ENCODE results near the gene BIRC6. TPM values are rescaled to one million over a fixed set of nuclear protein-coding genes. Genes with fewer than 3 reads are reported as not detected.

BIRC6 gene
- total RNA-seq, 1 donor from 2014 or later, result 114 TPM

DNA sequence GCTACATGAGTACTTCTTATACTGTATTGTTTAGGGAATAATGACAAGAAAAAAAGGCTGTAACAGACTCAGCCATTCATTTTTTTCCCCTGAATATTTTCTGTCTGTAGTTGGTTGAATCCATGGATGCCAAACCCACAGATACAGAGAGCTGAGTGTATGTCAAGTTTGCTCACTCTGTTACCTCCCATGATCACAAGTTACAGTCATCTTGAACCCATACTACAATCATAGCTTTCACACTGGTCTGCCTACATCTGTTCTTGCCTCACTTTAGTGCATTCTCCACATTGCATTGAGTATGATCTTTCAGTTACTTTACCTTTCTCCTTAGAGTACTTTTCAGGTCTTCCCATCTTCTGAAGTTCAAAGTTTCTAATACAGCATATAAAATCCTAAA is 94.0 kb downstream of the BIRC6 start:
- intact Hi-C loops (cut with micrococcal nuclease), result no loop called here

DNA sequence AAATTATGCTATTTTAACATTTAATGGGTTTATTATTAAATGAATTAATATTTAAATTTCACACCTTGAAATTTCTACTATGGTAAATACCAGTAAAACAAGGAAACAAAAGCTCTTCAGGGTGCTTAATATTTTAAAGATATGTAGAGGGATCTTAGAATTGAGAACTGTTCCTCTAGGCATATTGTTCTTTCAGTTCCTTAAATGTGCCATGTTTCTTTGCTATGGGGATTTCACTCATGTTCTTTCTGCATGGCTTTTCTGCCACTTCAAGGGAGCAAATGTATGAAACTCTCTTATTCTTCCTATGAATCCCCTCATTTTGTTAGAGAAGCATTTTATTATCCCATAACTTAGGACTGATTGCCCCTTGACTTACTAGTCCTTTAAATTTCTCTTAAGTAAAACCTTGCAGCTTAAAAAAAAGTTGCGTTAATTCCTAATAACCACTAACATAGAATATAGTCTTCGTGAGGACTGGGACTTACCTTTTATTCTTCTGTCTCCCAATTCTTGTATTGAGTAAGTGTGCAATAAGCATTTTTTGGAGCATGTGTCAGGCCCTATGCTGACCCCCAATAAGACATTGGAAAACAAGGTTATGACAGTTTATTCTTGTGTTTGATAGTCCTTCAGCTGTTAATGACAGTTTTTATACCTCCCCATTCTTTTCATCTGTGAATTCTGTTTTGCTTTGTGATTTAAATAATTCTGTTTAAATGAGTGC is 95.7 kb downstream of the BIRC6 start:
- intact Hi-C loops (cut with micrococcal nuclease), result no loop called here

DNA sequence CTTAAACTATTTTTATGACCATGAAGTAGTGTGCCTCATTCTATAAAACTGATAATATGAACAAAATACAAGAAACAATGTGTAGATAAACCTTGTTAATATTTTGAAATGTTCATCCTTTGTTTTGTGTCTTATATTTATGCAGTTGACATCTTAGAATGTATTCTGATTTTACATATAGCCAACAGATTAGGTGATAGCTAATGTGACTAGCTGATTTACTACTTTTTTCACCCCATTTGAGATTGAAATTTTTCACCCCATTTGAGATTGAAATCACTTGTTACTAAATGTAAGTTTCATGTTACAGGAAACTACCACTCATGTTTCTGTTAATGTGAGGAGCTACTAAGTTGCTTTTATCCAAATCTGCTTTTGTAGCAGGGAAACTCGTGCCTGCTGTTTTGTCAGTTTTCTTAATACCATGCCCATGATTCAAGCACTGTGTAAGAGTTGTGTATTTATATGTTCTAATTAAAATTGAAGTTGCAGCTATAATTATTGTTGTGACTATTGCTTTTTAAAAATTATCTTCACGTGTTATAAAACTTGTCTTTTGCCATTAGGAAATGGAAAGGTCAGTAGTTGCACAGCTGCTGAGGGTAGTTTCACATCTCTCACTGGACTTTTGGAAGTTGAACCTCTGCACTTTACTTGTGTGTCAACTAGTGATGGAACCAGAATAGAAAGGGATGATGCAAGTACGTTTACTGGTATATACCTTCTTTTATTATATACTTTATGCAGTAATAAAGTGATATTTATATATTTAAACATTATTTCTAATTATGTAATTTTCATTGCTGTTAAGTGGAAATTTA is 96.6 kb downstream of the BIRC6 start:
- intact Hi-C loops (cut with micrococcal nuclease), result no loop called here

DNA sequence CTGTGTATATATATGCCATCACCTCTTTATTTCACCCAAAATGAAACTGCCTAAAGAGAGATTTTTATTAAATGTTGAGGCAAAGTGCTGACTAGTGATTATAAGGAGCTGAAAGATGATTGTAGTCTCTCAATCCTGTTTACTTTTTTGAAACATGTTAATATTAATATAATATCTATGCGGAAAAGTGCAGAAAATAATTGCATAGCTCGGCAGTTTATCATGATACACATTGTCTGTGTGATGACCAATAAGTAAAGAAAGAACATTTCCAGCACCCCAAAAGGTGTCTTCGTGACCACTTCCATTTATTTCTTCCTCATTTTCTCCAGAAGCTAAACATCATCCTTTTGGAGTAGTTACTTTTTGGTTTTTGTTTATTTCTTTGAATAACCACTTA is 99.0 kb downstream of the BIRC6 start:
- intact Hi-C loops (cut with micrococcal nuclease), result no loop called here

DNA sequence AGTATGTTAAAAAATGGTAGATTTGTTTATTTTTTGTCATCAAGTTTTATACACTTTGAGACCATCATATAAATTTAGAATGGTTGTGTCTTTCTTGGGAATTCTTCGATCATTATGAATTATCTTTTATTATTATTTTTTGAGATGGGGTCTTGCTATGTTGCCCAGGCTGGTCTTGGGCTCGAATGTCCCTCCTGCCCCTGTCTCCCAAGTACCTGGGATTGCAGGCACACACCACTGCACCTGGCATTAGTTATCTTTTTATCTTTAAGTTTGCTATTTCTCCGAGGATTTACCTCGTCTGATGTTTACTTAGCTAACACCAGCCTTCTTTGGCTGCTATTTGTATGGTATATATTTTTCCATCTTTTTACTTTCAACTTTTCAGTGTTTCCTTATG is 100.0 kb downstream of the BIRC6 start:
- intact Hi-C loops (cut with micrococcal nuclease), result no loop called here

DNA sequence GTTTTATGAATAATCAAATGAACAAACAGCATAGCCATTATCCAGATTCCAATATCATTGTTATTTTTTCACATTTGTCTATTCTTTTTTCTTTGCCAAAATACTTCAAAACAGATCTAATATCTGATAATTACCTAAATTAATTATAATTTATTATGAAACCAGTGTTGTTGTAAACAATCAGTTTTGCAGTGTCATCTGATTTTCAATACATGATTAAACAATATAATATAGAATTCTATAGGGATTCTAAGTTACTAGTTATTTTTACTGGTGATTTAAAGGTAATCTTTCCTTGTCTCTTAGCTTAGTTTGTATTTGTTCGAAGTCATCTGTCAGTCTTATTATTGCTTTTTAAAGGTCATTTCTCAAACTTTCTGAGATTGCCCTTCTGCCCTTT is 101.0 kb downstream of the BIRC6 start:
- intact Hi-C loops (cut with micrococcal nuclease), result no loop called here

DNA sequence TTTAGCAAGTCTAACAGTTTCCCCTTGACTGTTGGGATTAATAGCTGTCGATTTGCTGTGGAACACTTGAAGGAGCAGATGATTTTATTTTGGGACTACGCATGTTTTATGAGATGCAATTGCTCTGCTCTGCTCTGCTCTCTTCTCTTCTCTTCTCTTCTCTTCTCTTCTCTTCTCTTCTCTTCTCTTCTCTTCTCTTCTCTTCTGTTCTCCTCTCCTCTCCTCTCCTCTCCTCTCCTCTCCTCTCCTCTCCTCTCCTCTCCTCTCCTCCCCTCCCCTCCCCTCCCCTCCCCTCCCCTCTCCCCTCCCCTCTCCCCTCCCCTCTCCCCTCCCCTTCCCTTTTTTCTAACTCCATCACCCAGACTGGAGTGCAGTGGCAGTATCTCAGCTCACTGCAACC is 104.0 kb downstream of the BIRC6 start:
- intact Hi-C loops (cut with micrococcal nuclease), result loop anchor here (5.0 kb wide), 1 partner anchor 71 kb away; no protein-coding TSS in a partner anchor

DNA sequence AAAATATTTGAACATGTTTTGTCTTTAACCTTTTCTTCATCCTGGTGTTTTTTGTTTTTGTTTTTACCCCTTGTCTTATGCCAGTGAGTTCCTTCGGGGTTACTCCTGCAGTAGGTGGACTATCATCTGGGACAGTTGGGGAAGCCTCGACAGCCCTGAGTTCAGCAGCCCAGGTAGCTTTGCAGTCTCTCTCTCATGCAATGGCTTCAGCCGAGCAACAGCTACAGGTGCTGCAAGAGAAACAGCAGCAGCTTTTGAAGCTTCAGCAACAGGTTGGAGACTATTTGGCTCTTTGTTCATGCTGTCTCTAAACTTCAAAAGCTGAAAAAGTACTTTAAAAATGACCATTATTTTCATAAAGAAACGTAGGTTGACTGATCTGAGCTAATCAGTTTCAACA is 106.3 kb downstream of the BIRC6 start:
- intact Hi-C loops (cut with micrococcal nuclease), result loop anchor here (5.0 kb wide), 1 partner anchor 69 kb away; no protein-coding TSS in a partner anchor

DNA sequence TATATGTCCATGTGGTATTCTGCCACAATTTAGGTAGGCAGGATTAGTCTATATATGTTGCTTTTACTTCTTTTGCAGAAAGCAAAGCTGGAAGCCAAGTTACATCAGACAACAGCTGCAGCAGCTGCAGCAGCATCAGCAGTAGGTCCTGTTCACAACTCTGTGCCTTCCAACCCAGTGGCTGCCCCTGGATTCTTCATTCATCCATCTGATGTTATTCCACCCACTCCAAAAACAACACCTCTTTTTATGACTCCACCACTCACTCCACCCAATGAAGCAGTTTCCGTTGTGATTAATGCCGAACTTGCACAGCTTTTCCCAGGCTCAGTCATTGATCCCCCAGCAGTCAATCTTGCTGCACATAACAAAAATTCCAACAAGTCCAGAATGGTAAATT is 107.6 kb downstream of the BIRC6 start:
- intact Hi-C loops (cut with micrococcal nuclease), result loop anchor here (5.0 kb wide), 1 partner anchor 68 kb away; no protein-coding TSS in a partner anchor

DNA sequence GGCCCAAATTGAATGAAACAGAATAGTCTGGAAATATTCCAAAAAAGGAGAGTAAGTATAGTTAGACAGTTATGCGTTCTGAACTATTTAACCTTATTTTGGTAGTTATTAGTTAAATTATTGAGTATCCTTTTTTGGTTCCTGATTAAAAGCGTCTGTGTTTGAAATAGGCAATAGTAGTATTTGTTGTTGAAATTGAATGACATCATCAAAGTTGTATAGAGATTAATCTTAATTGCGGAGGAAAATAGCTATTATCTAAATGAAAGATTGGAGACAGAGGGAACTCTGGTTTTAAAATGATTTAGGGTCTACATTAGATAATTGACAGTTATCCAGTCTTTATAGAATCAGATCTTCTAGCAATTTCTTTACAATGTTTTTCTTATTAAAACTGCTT is 115.8 kb downstream of the BIRC6 start:
- intact Hi-C loops (cut with micrococcal nuclease), result no loop called here

DNA sequence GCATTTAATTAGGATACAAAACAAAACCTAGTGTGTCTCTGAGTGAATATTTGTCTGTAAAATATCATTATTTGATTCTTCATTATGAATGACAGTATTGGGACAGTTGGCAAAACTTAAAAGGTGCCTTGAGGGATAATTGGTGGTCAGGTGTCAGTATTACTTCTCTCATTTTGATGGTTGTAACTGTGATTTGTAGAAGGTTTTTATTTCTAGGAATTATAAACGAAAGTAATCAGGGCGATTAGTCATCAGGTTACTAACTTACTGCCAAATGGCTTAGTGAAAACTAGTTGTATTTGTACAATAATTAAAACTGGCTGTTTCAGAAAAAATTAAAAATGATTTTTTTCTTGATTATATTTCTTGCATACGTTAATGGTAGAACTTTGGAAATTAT is 117.6 kb downstream of the BIRC6 start:
- intact Hi-C loops (cut with micrococcal nuclease), result no loop called here

DNA sequence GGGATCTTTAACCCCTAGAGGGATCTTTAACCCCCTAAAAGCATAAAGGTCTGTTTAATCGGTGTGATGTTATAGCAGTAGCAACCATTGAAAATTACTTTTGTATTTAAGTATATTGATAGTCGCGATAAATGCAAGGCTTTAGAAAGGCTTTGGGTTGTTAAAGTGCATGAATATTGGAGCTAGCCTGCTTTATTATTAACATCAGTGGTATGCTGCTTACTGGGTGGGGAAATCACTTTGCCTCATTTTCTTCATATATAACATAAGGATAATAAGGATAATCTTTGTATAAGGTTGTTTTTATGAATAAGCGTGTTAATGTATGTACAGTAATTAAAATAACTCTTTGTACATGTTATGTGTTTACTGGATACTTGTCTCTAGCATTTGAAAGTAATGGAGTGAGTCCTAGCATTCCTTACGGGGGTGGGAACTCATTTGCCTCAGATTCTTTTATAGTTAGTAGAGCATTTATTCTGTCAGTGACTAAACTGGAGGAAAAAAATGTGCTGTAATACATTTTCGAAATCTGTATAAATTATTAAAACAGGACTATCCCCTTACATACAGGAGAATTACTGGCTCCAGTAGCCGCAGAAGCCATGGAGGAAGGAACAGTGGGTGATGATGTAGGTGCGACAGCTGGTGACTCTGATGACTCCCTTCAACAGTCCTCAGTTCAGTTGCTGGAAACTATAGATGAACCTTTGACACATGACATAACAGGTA is 122.2 kb downstream of the BIRC6 start:
- intact Hi-C loops (cut with micrococcal nuclease), result no loop called here

DNA sequence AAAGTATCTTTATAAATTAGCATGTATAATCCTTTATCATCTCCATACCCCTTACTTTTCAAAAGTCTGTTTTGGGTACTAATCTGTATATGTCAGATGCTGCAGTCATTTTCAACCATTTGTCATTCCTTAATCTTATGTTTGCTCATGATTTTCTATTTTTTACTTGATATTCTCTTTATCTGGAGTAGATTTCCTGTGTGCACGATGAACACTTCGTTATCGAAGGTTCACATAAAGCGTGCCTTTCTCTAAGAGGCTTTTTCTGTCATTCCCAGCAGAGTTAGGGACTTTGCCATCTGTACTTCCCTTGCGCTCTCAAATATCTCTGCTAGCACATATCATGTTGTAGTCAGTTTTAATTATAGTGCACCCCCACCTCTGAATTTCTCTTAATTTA is 123.2 kb downstream of the BIRC6 start:
- intact Hi-C loops (cut with micrococcal nuclease), result no loop called here

DNA sequence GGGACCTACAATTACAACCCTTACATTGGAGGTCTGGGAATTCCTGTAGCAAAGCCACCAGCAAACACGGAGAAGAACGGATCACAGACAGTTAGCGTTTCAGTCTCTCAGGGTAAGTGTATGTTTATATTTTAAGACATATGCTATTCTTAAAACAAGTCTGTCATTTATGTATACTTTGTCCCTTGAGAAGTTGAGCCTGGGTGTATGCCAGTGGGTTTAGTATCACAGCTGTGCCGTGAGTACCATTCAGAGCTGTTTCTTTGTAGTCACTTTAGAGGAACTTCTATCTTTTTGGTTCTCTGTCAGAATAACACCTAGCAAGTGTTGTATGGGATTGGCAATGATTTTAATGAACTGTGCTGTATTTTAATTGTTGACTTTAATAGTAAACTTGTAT is 125.6 kb downstream of the BIRC6 start:
- intact Hi-C loops (cut with micrococcal nuclease), result no loop called here

DNA sequence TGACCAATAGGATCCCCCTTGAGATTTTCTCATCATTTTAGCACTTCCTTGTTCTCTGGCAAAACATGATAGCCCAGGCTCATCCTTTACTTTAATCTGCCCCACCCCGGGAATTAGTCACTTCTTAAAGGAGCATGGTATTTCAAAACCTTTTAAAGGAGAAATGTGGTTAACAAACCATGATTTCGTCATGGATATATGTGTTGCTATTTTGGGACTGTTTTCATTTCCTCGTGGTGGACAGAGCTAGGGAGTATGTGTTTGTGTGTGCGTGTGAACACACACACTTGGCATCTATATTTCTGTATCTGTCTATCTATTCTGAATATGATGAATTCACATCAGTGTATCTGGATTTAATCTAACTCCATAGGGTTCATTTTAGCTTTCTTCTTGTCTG is 128.1 kb downstream of the BIRC6 start:
- intact Hi-C loops (cut with micrococcal nuclease), result no loop called here

DNA sequence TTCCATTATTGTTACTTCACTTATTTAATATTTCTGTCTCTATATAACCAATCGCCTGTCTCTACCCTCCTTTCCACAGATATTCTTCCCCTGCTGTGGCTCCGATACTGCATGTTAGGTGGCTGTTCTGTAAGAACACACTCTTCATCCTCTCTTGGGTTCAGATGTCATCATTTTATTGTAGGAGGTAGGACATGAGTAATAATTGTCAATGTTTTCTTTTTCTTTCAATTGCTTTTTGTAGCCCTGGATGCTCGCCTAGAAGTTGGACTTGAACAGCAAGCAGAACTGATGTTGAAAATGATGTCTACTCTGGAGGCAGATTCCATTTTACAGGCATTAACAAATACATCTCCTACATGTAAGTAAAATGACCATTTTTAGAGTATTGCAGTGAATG is 128.6 kb downstream of the BIRC6 start:
- intact Hi-C loops (cut with micrococcal nuclease), result no loop called here

DNA sequence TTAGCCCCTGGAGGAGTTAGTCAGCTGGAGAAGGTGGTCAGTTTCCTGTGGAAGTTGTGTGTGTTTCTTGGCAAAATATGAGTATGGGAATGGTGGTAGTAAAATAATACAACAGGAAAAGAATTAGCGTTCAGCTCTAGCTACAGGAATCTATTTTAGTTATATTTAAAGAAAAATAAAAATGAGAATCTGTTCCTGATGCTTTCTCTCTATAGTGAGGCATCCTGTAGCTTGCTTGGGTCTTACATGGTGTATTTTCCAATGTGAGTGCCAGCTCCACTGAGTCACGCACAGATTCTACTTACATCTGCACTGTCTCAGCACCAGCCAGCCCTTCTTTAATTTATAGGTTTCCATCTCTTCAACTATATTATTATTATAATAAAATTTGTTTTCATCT is 132.2 kb downstream of the BIRC6 start:
- intact Hi-C loops (cut with micrococcal nuclease), result no loop called here

DNA sequence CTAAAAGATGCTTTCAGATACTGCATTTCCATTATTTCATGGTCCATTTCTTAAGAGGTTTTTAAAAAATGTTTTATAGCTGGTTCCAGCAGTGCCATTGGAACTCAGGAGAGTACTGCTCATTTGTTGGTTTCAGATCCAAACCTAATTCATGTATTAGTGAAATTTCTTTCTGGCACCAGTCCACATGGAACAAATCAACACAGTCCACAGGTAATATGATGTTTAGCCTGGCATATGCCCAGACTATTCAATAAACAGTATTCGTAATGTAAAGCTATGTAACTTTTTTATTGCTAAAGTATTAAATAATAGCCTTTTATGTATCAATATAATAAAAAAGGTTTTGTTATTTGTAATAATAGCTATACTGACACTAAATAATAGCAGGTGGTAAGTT is 134.5 kb downstream of the BIRC6 start:
- intact Hi-C loops (cut with micrococcal nuclease), result no loop called here

DNA sequence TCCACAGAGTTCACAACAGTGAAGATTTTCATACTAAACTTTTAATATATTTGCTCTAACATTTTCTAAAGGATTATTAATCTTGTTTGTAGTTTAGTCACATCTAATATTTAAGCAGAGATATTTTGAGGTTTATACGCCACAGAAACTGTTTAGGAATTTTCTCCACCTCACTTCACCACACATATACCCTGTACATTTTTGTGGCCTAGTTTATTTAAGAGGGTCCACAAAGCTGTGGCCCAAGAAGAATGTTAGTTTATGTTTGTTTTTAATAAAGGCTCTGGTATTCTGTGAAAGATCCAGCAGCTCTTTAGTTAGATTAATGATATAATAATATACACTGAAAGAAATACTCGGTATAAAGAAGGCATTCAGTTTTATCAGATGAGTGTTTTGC is 138.3 kb downstream of the BIRC6 start:
- intact Hi-C loops (cut with micrococcal nuclease), result no loop called here

DNA sequence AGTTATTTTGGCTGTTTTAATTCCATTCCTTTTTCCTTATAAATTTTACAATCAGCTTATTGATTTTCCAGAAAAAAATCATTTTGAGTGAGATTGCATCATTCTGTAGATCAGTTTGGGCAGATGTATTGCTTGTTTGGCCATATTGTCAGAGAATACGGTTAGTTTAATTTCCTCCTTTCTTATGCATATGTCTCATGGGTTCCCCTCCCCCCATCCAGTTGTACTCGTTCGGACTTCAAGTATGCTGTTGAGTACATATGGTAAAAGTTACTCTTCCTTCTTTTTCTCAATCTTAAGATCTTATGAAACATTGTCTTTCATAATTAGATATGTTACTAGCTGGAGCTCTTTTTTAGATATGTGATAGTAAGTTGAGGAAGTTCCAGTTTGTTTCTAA is 139.8 kb downstream of the BIRC6 start:
- intact Hi-C loops (cut with micrococcal nuclease), result no loop called here

DNA sequence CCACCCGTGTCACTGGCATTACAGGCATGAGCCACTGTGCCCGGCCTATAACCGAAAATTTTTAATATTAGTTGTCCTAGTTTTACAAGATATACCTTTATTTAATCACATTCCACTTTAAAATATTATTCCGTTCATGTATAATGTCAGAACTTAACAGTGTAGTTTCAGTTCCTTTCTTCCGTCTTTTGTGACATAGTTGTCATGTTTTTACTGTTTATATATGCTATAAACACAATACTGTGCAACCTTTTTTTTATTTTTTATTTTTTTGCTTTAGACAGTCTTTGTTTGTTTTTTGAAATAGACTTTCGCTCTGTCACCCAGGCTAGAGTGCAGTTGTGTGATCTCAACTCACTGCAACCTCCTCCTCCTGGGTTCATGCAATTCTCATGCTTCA is 141.5 kb downstream of the BIRC6 start:
- intact Hi-C loops (cut with micrococcal nuclease), result no loop called here

DNA sequence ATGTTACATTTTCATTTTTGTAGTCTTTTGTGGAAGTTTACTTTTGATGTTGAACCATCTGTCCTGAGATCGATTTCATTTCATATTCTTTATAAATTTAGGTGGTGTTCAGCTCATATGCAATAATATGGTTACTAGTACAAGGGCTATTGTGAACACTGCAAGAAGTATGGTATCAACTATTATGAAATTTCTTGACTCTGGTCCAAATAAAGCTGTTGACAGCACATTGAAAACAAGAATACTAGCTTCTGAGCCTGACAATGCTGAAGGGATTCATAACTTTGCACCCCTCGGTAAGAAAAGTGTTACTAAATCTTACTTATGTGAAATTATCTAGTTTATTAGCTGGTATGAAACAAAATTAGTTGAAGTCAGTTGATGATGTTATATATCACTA is 146.1 kb downstream of the BIRC6 start:
- intact Hi-C loops (cut with micrococcal nuclease), result no loop called here
